DOHH2 (cell line): ENCODE data around the gene RAB15.

Experiments
- CTCF ChIP-seq: fragments of 200-600 bp; sonication (generic); IDR thresholded peaks from one replicate; pipeline ENCODE4 v1.5.1; 2014; ENCODE audit warnings: antibody characterized with exemption, mild to moderate bottlenecking, low read depth, low read length; ENCODE audit not compliant: poor library complexity, severe bottlenecking
- EZH2phosphoT487 ChIP-seq: fragments of 200-600 bp; sonication (generic); IDR thresholded peaks from 2 replicates; pipeline ENCODE4 v1.6.1; 2017; ENCODE audit warnings: borderline replicate concordance, mild to moderate bottlenecking, antibody characterized with exemption, low read length, moderate library complexity, mixed read lengths

GRCh38 chr14:64915029-64915424, 57.1 kb downstream of the RAB15 start:
- no peak for TF ChIP-seq CTCF
- TF ChIP-seq EZH2phosphoT487 = no peak
